RWPE2 (cell line): ENCODE measurements around the gene REV1.

Experiments used
- ATAC-seq: fragments of 200-7000 bp; cut with Tn5 transposase; 3 replicates; pipeline ENCODE4 v1.9.1; 2021; ENCODE audit warnings: low read depth
- DNase-seq: peaks from one replicate; pipeline ENCODE4 v3.0.0-alpha.2; 2020; ENCODE audit warnings: low spot score
- H3K27ac ChIP-seq: fragments of 450-650 bp; 2 replicates; pipeline ENCODE4 v1.5.1; 2017; ENCODE audit warnings: mild to moderate bottlenecking; ENCODE audit not compliant: poor library complexity, severe bottlenecking
- H3K27me3 ChIP-seq: fragments of 250-450 bp; sonication (Bioruptor Pico); 2 replicates; pipeline ENCODE4 v1.5.1; 2021; ENCODE audit warnings: mild to moderate bottlenecking, moderate library complexity; ENCODE audit not compliant: insufficient read depth, poor library complexity, severe bottlenecking
- H3K36me3 ChIP-seq: fragments of 250-450 bp; sonication (Bioruptor Pico); 2 replicates; pipeline ENCODE4 v1.5.1; 2020; ENCODE audit warnings: low read depth, mild to moderate bottlenecking, moderate library complexity
- H3K4me1 ChIP-seq: fragments of 250-450 bp; sonication (Bioruptor Pico); 2 replicates; pipeline ENCODE4 v1.5.1; 2021; ENCODE audit warnings: mild to moderate bottlenecking, moderate library complexity; ENCODE audit not compliant: insufficient read depth, poor library complexity, severe bottlenecking
- H3K4me3 ChIP-seq: fragments of 250-450 bp; sonication (Bioruptor Pico); 2 replicates; pipeline ENCODE4 v1.5.1; 2021; ENCODE audit warnings: mild to moderate bottlenecking, moderate library complexity; ENCODE audit not compliant: severe bottlenecking
- H3K9me3 ChIP-seq: fragments of 250-450 bp; sonication (Bioruptor Pico); 2 replicates; pipeline ENCODE4 v1.5.1; 2021; ENCODE audit warnings: mild to moderate bottlenecking, moderate library complexity; ENCODE audit not compliant: severe bottlenecking
- TF ChIP-seq, protein P1 (sequence below): fragments of 450-650 bp; IDR thresholded peaks from one replicate; pipeline ENCODE4 v1.5.1; 2017; ENCODE audit warnings: mild to moderate bottlenecking, moderate library complexity; ENCODE audit not compliant: poor library complexity, severe bottlenecking

REV1 gene

DNA sequence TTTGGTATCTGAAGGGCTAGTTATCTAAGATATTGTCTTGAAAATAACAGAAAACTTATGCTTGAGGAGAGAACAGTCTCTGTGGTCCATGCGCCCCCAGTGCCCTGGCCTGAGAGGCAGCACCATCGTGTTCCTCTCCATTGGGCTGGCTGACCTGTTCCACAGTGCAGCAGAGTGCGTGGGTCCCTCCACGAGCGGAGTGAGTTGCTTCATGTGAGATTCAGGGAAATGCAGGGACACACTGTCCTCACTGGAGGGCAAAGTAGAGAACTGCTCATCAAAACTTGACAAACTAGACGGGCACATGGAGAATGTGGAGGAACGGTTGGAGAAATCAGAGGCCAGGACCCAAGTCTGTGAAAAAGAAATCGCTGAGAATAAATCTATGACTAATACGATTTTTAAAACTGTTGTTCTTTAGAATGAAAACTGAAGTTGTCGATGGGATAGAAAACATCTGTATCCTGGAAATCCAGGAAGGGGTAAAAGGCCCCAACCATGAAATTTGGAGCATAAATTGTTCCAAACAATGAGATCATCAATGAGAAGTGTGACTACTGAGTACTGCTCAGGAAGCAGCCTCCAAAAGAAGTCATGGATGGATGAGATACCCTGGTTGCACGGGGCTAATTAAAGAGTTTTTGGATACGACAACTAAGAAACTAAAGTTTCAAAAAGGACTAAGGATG, 58.1 kb downstream of the REV1 start:
- no peaks in the 10 kb centered on the region for H3K4me1 ChIP-seq
- TF ChIP-seq, protein P1, sequence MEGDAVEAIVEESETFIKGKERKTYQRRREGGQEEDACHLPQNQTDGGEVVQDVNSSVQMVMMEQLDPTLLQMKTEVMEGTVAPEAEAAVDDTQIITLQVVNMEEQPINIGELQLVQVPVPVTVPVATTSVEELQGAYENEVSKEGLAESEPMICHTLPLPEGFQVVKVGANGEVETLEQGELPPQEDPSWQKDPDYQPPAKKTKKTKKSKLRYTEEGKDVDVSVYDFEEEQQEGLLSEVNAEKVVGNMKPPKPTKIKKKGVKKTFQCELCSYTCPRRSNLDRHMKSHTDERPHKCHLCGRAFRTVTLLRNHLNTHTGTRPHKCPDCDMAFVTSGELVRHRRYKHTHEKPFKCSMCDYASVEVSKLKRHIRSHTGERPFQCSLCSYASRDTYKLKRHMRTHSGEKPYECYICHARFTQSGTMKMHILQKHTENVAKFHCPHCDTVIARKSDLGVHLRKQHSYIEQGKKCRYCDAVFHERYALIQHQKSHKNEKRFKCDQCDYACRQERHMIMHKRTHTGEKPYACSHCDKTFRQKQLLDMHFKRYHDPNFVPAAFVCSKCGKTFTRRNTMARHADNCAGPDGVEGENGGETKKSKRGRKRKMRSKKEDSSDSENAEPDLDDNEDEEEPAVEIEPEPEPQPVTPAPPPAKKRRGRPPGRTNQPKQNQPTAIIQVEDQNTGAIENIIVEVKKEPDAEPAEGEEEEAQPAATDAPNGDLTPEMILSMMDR: no peak
- H3K36me3 ChIP-seq: peaks cover 98% of the 10 kb centered on the region
- no peaks in the 10 kb centered on the region for H3K27me3 ChIP-seq
- H3K4me3 ChIP-seq: no peak overlapping the region
- no peaks in the 10 kb centered on the region for H3K9me3 ChIP-seq
- no peak for DNase-seq
- H3K27ac ChIP-seq: no peak overlapping the region
- ATAC-seq: no peak

DNA sequence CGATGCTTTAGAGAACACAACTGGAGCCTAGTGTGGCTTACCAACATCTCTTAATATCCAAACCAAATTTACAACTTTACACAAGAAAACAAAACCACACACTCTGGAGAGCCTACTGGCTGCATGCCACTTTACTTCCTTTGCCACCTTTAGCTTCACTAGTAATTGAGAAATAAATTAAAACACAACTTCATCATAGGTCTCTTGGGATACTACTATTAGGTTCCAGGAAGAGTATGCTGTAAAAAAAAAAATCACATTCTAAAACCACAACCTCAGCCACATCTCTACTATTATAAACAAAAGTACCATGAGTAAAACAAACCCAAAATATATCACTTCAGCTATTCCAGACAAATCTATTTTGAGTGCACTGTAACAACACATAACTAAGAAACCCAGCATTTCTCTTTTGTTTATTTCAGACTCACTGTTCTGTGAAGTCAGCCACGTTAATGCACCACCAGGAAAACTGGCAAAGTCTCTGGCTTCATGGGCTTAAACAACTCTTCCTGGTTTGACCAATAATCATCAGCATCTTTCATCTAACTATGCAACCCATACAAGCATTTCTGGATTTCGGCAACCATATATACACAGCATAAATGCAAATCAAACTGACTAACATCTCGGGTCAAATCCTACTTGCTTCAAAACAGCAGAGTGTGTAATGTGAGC, 59.1 kb downstream of the REV1 start:
- peaks cover 96% of the 10 kb centered on the region for H3K36me3 ChIP-seq
- H3K27ac ChIP-seq: no peak overlapping the region
- H3K4me1 ChIP-seq: no peaks in the 10 kb centered on the region
- ATAC-seq (no peak), DNase-seq (no peak)
- H3K9me3 ChIP-seq: no peaks in the 10 kb centered on the region
- H3K4me3 ChIP-seq: no peak overlapping the region
- no peaks in the 10 kb centered on the region for H3K27me3 ChIP-seq
- TF ChIP-seq, protein P1: no peak

DNA sequence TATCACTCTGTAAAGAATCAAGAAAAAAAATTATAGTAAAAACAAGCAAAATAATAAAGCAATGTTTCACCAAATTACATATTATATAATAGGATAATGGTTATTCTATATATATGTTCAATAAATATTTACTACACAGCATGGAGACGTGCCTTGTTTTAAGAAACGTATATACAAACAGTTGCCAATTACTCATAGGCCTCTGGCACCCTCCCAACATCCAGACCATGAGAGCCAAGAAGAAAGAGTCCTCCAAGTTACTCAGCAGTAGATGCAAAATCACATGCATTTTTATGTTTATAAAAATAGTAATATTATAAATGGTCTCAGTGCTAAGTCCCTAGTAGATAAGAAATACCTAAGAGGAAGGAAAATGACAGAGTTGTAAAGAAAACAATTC, 64.8 kb downstream of the REV1 start:
- Histone ChIP-seq H3K27ac (no peak overlapping the region), H3K9me3 (no peaks in the 10 kb centered on the region), H3K27me3 (no peaks in the 10 kb centered on the region), H3K4me1 (no peaks in the 10 kb centered on the region), H3K36me3 (peaks cover 94% of the 10 kb centered on the region), H3K4me3 (no peak overlapping the region)
- ATAC-seq (0 out of 3 replicates have a peak, but pooled peaks have one; percentile 45), DNase-seq (no peak)
- TF ChIP-seq, protein P1: no peak

DNA sequence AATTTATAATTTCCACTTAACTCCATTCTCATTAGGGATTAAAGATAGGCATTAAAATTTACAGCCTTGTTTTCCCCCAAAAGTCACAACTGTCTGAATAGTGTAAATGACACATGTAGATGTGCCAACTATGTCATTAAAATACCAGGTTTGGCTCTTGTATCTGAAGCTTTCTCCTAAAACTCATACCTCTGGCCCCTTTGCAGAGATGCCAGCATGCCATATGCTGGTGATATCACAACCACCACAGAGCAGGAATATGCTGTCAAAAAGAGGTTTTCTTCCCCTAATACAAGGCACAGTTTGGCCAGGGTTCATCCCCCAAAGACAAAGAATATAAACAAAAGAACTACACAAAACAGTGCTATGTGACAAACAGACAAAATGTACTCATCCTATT, 65.4 kb downstream of the REV1 start:
- ATAC-seq: no peak
- Histone ChIP-seq H3K36me3 (peaks cover 94% of the 10 kb centered on the region), H3K9me3 (no peaks in the 10 kb centered on the region), H3K4me3 (no peak overlapping the region), H3K4me1 (no peaks in the 10 kb centered on the region), H3K27ac (no peak overlapping the region), H3K27me3 (no peaks in the 10 kb centered on the region)
- TF ChIP-seq, protein P1: no peak
- no peak for DNase-seq

DNA sequence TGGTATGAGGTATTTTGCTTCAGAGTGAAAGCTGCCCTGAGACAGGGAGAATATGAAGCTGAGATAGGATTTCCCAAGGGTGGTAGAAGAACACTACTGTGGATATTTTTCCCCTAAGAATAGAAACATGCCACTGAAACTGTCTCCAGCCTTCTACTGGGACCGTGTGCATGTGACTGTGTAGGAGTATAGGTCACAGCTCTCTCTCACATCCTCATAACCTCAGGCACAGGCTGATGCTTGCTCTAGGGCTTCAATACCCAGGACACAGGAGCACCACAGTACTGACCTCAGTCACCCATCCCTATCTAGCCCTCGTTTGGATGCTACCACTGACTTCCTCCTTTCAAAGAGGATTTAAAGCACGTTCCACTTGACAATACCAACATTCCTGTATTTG, 67.2 kb downstream of the REV1 start:
- Histone ChIP-seq H3K36me3 (peaks cover 94% of the 10 kb centered on the region), H3K4me3 (no peak overlapping the region), H3K27me3 (no peaks in the 10 kb centered on the region), H3K4me1 (no peaks in the 10 kb centered on the region), H3K27ac (no peak overlapping the region), H3K9me3 (no peaks in the 10 kb centered on the region)
- TF ChIP-seq, protein P1: no peak
- ATAC-seq (no peak), DNase-seq (no peak)
